ENCODE results near the gene SERPINE3.

SERPINE3 gene

GRCh38 chr13:51322826-51323225 lies 16.7 kb upstream of the SERPINE3 start:
- no peak overlapping the region for H3K27ac ChIP-seq

DNA sequence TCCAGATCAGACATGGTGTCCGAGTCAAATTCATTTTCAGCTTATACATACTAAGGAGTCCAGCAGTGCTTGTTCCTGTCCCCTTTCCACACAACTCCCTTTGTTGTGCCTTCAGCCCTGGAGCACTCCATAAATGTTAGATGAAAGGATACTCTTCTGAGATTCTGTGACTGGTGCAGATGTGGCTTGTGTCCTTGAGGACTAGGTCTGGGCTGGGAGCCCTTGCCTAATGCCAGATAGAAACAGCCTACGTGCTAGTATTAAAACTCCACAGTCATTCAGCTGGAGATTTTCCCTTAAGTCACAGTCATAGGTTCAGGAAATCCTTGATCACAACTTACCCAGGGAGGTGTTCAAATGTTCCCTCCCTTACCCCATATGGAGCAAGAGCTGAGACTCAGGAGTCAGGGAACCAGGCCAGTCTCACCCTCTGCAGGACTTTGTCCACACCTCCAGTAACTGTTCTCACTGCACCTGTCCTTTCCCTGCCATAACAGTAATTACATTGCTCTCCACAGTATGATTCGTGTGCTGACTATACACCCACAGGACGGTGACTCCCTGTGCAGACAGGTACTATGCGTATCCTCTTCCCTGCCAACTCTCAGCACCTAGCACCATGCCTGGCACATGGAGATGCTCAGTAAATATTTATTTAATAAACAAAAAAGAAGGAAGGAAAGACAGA lies 15.5 kb upstream of the SERPINE3 start:
- Histone ChIP-seq H3K36me3 (no peaks in the 10 kb centered on the region), H3K4me1 (peaks cover 0 to 17% (median 8%) of the 10 kb centered on the region in 4 donors), H3K27me3 (no peaks in the 10 kb centered on the region), H3K9me3 (no peaks in the 10 kb centered on the region), H3K4me3 (no peak overlapping the region), H3K27ac (no peak overlapping the region)
- intact Hi-C loops (cut with DNase I; ENCODE audit: low total_unique reads) = no loop called here
- TF ChIP-seq CTCF (IDR thresholded peaks at IDR 0.05) = no peak
- no peak for DNase-seq

More at GRCh38 chr13:51322826-51323225, 16.7 kb upstream of the SERPINE3 start:
- no peak for DNase-seq
- Histone ChIP-seq H3K36me3 (no peaks in the 10 kb centered on the region), H3K27me3 (no peaks in the 10 kb centered on the region), H3K4me1 (peaks cover 0 to 17% (median 8%) of the 10 kb centered on the region in 4 donors), H3K4me3 (no peak overlapping the region), H3K9me3 (no peaks in the 10 kb centered on the region)
- intact Hi-C loops (cut with DNase I; ENCODE audit: low total_unique reads) = no loop called here
- no peak for TF ChIP-seq CTCF (IDR thresholded peaks at IDR 0.05)

- H3K4me1 ChIP-seq = peaks cover 0 to 17% (median 8%) of the 10 kb centered on the region in 4 donors
- H3K9me3 ChIP-seq = no peaks in the 10 kb centered on the region
- TF ChIP-seq CTCF (IDR thresholded peaks at IDR 0.05) = no peak
- no peak overlapping the region for H3K4me3 ChIP-seq
- H3K27me3 ChIP-seq = no peaks in the 10 kb centered on the region
- intact Hi-C loops (cut with DNase I; ENCODE audit: low total_unique reads) = no loop called here
- no peaks in the 10 kb centered on the region for H3K36me3 ChIP-seq
- no peak for DNase-seq
- H3K27ac ChIP-seq = no peak overlapping the region
Measured at GRCh38 chr13:51324714-51325420, 14.6 kb upstream of the SERPINE3 start.

DNA sequence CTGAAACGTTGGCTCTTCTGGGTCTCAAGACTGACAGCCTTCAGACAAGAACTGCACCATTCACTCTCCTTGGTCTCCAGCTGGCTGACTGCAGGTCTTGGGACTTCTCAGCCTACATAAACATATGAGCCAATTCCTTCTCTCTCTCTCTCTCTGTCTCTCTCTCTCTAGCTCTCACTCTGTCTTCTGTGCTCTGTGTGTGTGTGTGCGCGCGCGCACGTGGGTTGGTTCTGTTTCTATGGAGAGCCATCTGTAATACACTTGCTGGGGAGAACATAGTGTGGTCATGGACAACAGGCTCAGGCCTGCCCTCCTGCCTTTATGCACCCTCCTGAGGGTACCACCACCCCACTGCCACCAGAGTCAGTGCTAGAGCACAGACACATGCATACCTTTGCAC lies 13.7 kb upstream of the SERPINE3 start:
- Histone ChIP-seq H3K27me3 (no peaks in the 10 kb centered on the region), H3K27ac (no peak overlapping the region), H3K4me1 (peaks cover 0 to 15% (median 7%) of the 10 kb centered on the region in 4 donors), H3K9me3 (no peaks in the 10 kb centered on the region), H3K4me3 (no peak overlapping the region), H3K36me3 (no peaks in the 10 kb centered on the region)
- TF ChIP-seq CTCF (IDR thresholded peaks at IDR 0.05) = no peak
- no peak for DNase-seq
- intact Hi-C loops (cut with DNase I; ENCODE audit: low total_unique reads) = no loop called here

DNA sequence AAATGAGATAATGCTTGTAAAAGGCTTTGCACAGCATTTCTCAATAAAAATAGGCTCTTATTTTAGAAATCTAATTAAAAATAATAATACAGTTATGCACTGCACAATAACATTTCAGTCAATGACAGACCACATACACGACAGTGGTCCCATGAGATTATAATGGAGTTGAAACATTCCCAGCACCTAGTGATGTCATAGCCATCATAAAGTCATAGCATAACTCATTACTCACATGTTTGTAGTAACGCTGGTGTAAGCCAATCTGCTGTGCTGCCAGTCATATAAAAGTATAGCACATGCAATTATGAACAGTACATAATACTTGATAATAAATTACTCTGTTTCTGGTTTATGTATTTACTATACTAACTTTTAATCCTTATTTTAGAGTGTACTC lies 12.7 kb upstream of the SERPINE3 start:
- H3K27me3 ChIP-seq = no peaks in the 10 kb centered on the region
- TF ChIP-seq CTCF (IDR thresholded peaks at IDR 0.05) = no peak
- no peak for DNase-seq
- H3K4me1 ChIP-seq = peaks cover 0 to 6% (median 3%) of the 10 kb centered on the region in 4 donors
- H3K36me3 ChIP-seq = no peaks in the 10 kb centered on the region
- no peaks in the 10 kb centered on the region for H3K9me3 ChIP-seq
- intact Hi-C loops (cut with DNase I; ENCODE audit: low total_unique reads) = no loop called here
- H3K27ac ChIP-seq = no peak overlapping the region
- no peak overlapping the region for H3K4me3 ChIP-seq

All from tibial artery (tissue), 4 donors.